COR-L47 (cell line): Measurements from ENCODE around the gene ACTBL2.

Source experiments
- DNase-seq: peaks from one replicate; lab custom pipeline; 2025; lab: John Stamatoyannopoulos, UW

ACTBL2 gene

DNA sequence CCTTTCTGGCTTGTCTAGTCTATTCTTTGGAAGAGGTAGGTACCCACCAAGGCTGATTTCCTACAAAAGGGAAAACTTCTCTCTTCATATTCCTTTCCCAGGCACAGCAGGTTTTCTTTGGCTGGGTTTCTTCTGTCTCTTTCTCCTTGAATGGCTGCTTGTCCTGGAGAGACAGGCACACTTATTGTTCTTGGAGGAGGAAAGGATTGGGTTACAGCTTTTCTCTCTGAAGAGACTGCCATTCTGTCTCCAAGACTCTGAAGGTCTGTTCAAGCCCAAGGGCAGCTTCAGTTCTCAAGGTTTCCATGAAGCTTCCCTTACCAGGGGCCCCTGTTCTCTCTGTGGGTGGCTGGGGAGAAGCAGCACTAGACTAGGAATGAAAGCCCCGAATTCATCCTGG lies 33.9 kb downstream of the ACTBL2 start:
- DNase-seq, result no peak

GRCh38 chr5:57448287-57448686 lies 34.3 kb downstream of the ACTBL2 start:
- DNase-seq, result no peak

GRCh38 chr5:57447658-57448057 lies 35.0 kb downstream of the ACTBL2 start:
- no peak for DNase-seq

- DNase-seq, result no peak
These were observed 35.6 kb downstream of the ACTBL2 start for GRCh38 chr5:57446966-57447365.

GRCh38 chr5:57445705-57446037 lies 36.9 kb downstream of the ACTBL2 start:
- no peak for DNase-seq

GRCh38 chr5:57445006-57445704 lies 37.5 kb downstream of the ACTBL2 start:
- DNase-seq, result no peak

DNA sequence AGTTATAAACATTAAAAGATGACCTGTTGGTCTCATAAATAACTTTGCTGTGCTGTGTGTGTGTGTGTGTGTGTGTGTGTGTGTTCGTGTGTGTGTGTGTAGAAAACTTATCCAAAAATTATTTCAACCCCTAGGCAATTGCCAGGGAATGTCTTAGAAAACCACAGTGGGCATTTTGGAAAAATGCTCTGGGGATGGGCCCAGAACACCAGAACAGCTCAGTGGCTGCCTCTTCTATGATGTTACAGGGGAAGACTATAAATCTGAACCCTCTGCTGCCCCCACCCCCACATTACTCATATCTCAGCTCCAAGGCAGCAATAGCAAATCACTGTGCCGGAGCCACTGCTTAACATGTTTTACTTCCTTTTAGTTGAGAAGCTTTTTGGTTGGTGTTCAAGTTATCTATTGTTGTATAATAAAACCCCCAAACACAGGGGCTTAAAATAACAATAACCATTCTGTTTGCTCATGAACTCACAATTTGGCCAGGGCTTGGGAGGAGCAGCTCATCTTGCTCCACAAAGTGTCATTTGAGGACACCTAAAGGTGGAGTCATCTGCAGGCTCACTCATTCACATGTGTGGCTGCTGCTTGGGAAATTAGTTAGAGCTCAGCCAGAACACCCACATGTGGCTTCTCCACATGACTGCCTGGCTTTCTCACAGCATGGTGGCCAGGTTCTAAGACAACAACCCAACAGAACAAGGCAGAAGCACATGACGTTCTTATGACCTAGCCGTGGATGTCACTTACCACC lies 40.4 kb downstream of the ACTBL2 start:
- DNase-seq, result no peak

GRCh38 chr5:57441557-57441956 lies 41.1 kb downstream of the ACTBL2 start:
- no peak for DNase-seq

DNA sequence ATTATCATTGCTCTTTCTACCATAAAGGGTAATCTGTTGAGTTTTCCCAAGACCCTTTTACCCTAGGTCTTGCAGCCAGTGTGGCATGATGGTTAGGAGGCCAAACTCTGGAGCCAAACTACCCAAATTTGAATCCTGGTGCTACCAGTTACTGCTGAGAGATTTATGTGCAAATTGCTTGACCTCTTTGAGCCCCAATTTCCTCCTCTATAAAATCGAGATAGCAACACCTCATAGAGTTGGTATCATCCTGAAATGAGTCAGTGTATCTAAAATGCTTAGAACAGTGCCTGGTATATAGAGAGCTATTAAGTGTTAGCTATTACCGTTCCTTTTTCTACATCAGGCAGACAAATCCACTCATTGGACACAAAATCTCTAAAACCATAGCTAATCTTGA lies 43.0 kb downstream of the ACTBL2 start:
- DNase-seq, result no peak

- no peak for DNase-seq
These were observed 44.4 kb downstream of the ACTBL2 start for GRCh38 chr5:57437976-57438805.

GRCh38 chr5:57436586-57436985 lies 46.0 kb downstream of the ACTBL2 start:
- no peak for DNase-seq

- DNase-seq, result no peak
These were observed 46.9 kb downstream of the ACTBL2 start for GRCh38 chr5:57435701-57436134.

- DNase-seq, result no peak
These were observed 47.9 kb downstream of the ACTBL2 start for GRCh38 chr5:57434683-57435082.

GRCh38 chr5:57434227-57434640 lies 48.4 kb downstream of the ACTBL2 start:
- no peak for DNase-seq

DNA sequence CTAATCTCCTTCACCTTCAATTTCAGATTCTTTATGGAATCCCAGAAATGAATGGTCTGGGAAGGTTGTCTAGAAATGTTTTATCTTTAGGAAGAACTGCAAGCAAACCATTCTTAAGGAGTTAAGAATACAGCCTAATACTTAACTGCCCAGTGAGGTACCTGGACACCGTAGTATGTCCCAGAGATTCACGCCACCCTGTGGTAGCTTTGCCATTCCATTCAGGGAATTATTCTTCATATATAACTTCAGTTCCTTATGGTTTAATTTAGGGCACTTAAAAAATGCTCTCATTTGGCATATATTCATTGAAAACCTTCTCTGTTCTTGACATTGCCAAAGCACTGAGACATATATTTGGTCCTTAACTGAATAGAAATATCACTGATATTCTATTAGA lies 49.7 kb downstream of the ACTBL2 start:
- no peak for DNase-seq

- DNase-seq, result no peak
These were observed 50.9 kb downstream of the ACTBL2 start for GRCh38 chr5:57431759-57432158.
